Panc1 (cell line): ENCODE data around the gene NEUROD4. TPM values are rescaled to one million over a fixed set of nuclear protein-coding genes. Genes with fewer than 3 reads are reported as not detected.

ENCODE experiments used
- ATAC-seq: fragments of 200-7000 bp; cut with Tn5 transposase; 2 replicates; pipeline ENCODE4 v1.9.1; 2020; ENCODE audit warnings: mild to moderate bottlenecking, moderate library complexity
- BruUV-seq: library from RNA; stranded (reverse); fragments of 400-500 nt; replicated peaks from 2 replicates; lab custom pipeline; 2021; lab: Mats Ljungman, UMichigan
- CTCF ChIA-PET: fragments of 300-600 bp; sonication (Branson Sonifier 250); formaldehyde crosslinking; loops from one replicate; lab custom pipeline; 2022; ENCODE audit warnings: antibody characterized with exemption; lab: Charles Lee
- POLR2A ChIA-PET: fragments of 300-600 bp; sonication (Branson Sonifier 250); formaldehyde crosslinking; loops from one replicate; lab custom pipeline; 2022; ENCODE audit warnings: antibody characterized with exemption; lab: Charles Lee
- DNase-seq: peaks from one replicate; pipeline ENCODE4 v3.0.0-alpha.2; 2010; ENCODE audit warnings: low read depth, low spot score
- H3K27ac ChIP-seq: 2 replicates; pipeline ENCODE4 v1.5.1; 2011; ENCODE audit warnings: mild to moderate bottlenecking, low read length, inconsistent platforms
- H3K27me3 ChIP-seq: fragments of 200-500 bp; sonication (Bioruptor generic); 2 replicates; pipeline ENCODE4 v1.6.0; 2014; ENCODE audit warnings: low read length, inconsistent platforms; ENCODE audit not compliant: control insufficient read depth, insufficient read depth
- H3K36me3 ChIP-seq: fragments of 200-500 bp; sonication (Bioruptor generic); 2 replicates; pipeline ENCODE4 v1.5.1; 2014; ENCODE audit warnings: inconsistent platforms, mild to moderate bottlenecking, low read length, moderate library complexity; ENCODE audit not compliant: control insufficient read depth, insufficient read depth
- H3K4me1 ChIP-seq: 2 replicates; pipeline ENCODE4 v1.5.1; 2011; ENCODE audit warnings: inconsistent platforms, mild to moderate bottlenecking, low read length, moderate library complexity; ENCODE audit not compliant: control insufficient read depth, insufficient read depth
- H3K4me3 ChIP-seq, 2 experiments: 2 replicates each; pipeline ENCODE4 v1.5.1; 2011 to 2012; ENCODE audit warnings: low read depth in 2 of 2, low read length in 2 of 2, mild to moderate bottlenecking in 2 of 2, inconsistent platforms in 1 of 2, moderate library complexity in 1 of 2
- H3K9me3 ChIP-seq: fragments of 200-500 bp; sonication (Bioruptor generic); 2 replicates; pipeline ENCODE4 v1.5.1; 2014; ENCODE audit warnings: low read depth, mild to moderate bottlenecking, inconsistent platforms, low read length, moderate library complexity; ENCODE audit not compliant: control insufficient read depth, insufficient read depth
- POLR2AphosphoS5 ChIP-seq: IDR thresholded peaks from 2 replicates; pipeline ENCODE4 v1.6.1; 2012; ENCODE audit warnings: mild to moderate bottlenecking, low read depth, low read length, moderate library complexity
- REST ChIP-seq, 2 experiments: IDR thresholded peaks; 2 replicates each; pipeline ENCODE4 v1.6.1; 2011 to 2012; ENCODE audit warnings: low read depth in 2 of 2, control low read depth in 1 of 2, low read length in 1 of 2, mild to moderate bottlenecking in 1 of 2, moderate library complexity in 1 of 2; ENCODE audit not compliant: insufficient read depth in 1 of 2
- SIN3A ChIP-seq: IDR thresholded peaks from 2 replicates; pipeline ENCODE4 v1.6.1; 2012; ENCODE audit warnings: low read depth, mild to moderate bottlenecking, low read length, moderate library complexity, borderline replicate concordance; ENCODE audit not compliant: insufficient read depth
- TCF7L2 ChIP-seq: IDR thresholded peaks from 2 replicates; pipeline ENCODE4 v1.6.1; 2011; ENCODE audit warnings: mild to moderate bottlenecking, low read depth, low read length, inconsistent platforms
- in situ Hi-C: cut with HindIII; loops from 2 replicates; pipeline ENCODE4 v1.10.0; 2016; ENCODE audit warnings: low sequenced_read_pairs, low pct_unique_long_range_greater_than_20kb
- intact Hi-C: fragments of 100-400 bp; cut with micrococcal nuclease; formaldehyde crosslinking; loops from one replicate; pipeline ENCODE4 v1.10.0; 2022; ENCODE audit not compliant: unreplicated experiment
- total RNA-seq: library from RNA; stranded (reverse); gene quantifications from one replicate; pipeline ENCODE4 v1.2.1, GENCODE V29; 2021; ENCODE audit not compliant: unreplicated experiment
- TF ChIP-seq, protein P1 (sequence below): fragments of 450-650 bp; IDR thresholded peaks from 2 replicates; pipeline ENCODE4 v1.5.1; 2017; ENCODE audit warnings: mild to moderate bottlenecking

NEUROD4 gene
- total RNA-seq, 1 experiment from 2014 or later: not detected

- no peaks in the 10 kb centered on the region for H3K36me3 ChIP-seq
- H3K4me1 ChIP-seq: no peaks in the 10 kb centered on the region
- POLR2A ChIA-PET: no interaction called here
- H3K27me3 ChIP-seq: peaks cover 14% of the 10 kb centered on the region
- TF ChIP-seq POLR2AphosphoS5 (no peak), SIN3A (no peak), TCF7L2 (no peak), REST (IDR thresholded peaks at IDR 0.05; ENCODE audit: insufficient read depth in 1 of 2, low read depth in 2 of 2, low read length in 1 of 2) (no peak)
- TF ChIP-seq, protein P1, sequence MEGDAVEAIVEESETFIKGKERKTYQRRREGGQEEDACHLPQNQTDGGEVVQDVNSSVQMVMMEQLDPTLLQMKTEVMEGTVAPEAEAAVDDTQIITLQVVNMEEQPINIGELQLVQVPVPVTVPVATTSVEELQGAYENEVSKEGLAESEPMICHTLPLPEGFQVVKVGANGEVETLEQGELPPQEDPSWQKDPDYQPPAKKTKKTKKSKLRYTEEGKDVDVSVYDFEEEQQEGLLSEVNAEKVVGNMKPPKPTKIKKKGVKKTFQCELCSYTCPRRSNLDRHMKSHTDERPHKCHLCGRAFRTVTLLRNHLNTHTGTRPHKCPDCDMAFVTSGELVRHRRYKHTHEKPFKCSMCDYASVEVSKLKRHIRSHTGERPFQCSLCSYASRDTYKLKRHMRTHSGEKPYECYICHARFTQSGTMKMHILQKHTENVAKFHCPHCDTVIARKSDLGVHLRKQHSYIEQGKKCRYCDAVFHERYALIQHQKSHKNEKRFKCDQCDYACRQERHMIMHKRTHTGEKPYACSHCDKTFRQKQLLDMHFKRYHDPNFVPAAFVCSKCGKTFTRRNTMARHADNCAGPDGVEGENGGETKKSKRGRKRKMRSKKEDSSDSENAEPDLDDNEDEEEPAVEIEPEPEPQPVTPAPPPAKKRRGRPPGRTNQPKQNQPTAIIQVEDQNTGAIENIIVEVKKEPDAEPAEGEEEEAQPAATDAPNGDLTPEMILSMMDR: no peak
- intact Hi-C loops: loop anchor here (5.0 kb wide), 1 partner anchor 152 kb away; no protein-coding TSS in a partner anchor
- no peaks in the 10 kb centered on the region for H3K9me3 ChIP-seq
- no peak overlapping the region for H3K27ac ChIP-seq
- CTCF ChIA-PET: no interaction called here
- ATAC-seq (no peak), DNase-seq (no peak)
- in situ Hi-C loops: no loop called here
- H3K4me3 ChIP-seq: no peak overlapping the region
- BruUV-seq: no TSS peak
Measured at GRCh38 chr12:54989829-54990228, 29.9 kb upstream of the NEUROD4 start.

DNA sequence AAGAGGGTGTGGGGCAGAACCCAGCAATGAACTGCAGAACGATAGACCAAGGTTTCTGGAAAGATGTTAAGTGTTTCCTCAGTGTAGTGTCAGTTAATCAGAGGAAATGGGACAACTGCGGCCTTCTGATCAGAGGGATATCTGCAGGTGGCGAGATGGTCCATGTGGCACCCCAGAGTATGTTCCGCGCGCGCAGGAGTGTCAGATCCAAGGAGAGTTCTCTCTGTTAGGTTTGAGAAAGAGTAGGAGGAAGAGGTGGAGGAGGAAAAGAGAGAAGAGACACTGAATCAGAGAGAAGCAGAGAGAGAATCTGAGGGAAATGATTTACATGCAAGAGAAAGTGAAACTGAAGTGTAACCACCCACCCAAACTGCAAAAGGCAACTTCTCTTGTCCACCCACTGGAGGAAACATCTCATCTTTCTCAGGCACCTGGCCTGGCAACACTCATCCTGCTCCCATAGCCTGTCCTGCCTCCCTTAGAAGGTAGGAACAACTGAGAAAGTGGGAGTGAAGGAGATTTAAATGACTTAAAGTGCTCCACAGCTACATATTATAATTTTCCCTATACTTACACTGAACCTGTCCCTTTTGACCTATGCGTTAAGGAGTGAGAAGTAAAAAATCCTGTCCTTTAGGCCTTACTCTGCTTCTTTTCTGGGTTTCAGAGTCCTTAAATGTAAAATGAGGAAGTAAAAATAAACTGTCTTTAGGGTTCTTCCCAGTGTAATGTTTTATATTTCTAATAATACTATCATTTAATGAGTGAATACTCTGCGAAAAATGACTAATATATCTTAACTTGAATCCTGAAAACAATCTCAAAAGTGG, 28.4 kb upstream of the NEUROD4 start:
- DNase-seq: no peak
- no peaks in the 10 kb centered on the region for H3K4me1 ChIP-seq
- H3K27me3 ChIP-seq: peaks cover 16% of the 10 kb centered on the region
- TF ChIP-seq TCF7L2 (no peak), POLR2AphosphoS5 (no peak), REST (IDR thresholded peaks at IDR 0.05; ENCODE audit: insufficient read depth in 1 of 2, low read depth in 2 of 2, low read length in 1 of 2) (no peak), SIN3A (no peak)
- TF ChIP-seq, protein P1: no peak
- H3K4me3 ChIP-seq: no peak overlapping the region
- POLR2A ChIA-PET: no interaction called here
- no peaks in the 10 kb centered on the region for H3K36me3 ChIP-seq
- CTCF ChIA-PET: no interaction called here
- no peak overlapping the region for H3K27ac ChIP-seq
- in situ Hi-C loops: no loop called here
- intact Hi-C loops: loop anchor here (5.0 kb wide), 1 partner anchor 151 kb away; no protein-coding TSS in a partner anchor
- no peaks in the 10 kb centered on the region for H3K9me3 ChIP-seq
- BruUV-seq: no TSS peak
- no peak for ATAC-seq
